Peyer's patch (tissue), 4 donors: ENCODE data around the gene RAB37. TPM values are rescaled to one million over a fixed set of nuclear protein-coding genes. Genes with fewer than 3 reads are reported as not detected.

Source experiments
- DNase-seq, 3 donors: peaks; one replicate each; pipeline ENCODE4 v3.0.0-alpha.2; 2017 to 2019
- H3K27ac ChIP-seq, 4 donors: fragments of 200-600 bp; sonication (generic); one replicate each; pipeline ENCODE4 v1.5.1; 2016 to 2019
- H3K27me3 ChIP-seq, 2 donors: fragments of 200-600 bp; sonication (generic); one replicate each; pipeline ENCODE4 v1.5.1; 2019
- H3K36me3 ChIP-seq, 3 donors: fragments of 200-600 bp; sonication (generic); one replicate each; pipeline ENCODE4 v1.5.1; 2016 to 2019
- H3K4me1 ChIP-seq, 4 donors: fragments of 200-600 bp; sonication (generic); one replicate each; pipeline ENCODE4 v1.5.1; 2016 to 2019
- H3K4me3 ChIP-seq, 4 donors: fragments of 200-600 bp; sonication (generic); 1 replicate in 3 of 4; 2 replicates in 1 of 4; pipeline ENCODE4 v1.5.1; 2016 to 2019; ENCODE audit warnings: mild to moderate bottlenecking in 1 of 4
- H3K9me3 ChIP-seq, 4 donors: fragments of 200-600 bp; sonication (generic); one replicate each; pipeline ENCODE4 v1.5.1; 2016 to 2019; ENCODE audit warnings: mild to moderate bottlenecking in 1 of 4
- POLR2A ChIP-seq, 2 donors: fragments of 450-650 bp; IDR thresholded peaks; one replicate each; pipeline ENCODE4 v1.5.1; 2017; ENCODE audit warnings: antibody characterized with exemption in 2 of 2, mild to moderate bottlenecking in 2 of 2, moderate library complexity in 2 of 2
- total RNA-seq, 4 donors: library from RNA; depleted of rRNA; stranded (reverse); fragments of >200 nt; gene quantifications; one replicate each; pipeline ENCODE4 v1.1.0, GENCODE V29; 2016
- TF ChIP-seq, protein P1 (sequence below), 6 experiments: fragments of 450-650 bp in 4 of 6; fragments of 200-600 bp in 2 of 6; sonication (generic) in 1 of 6; IDR thresholded peaks; one replicate each; pipeline ENCODE4 v1.5.1; 2017 to 2019; ENCODE audit warnings: antibody characterized with exemption in 6 of 6, mild to moderate bottlenecking in 3 of 6, moderate library complexity in 1 of 6

RAB37 gene
- total RNA-seq, 4 donors from 2014 or later = 1.1 to 35.5 (median 4.4) TPM

DNA sequence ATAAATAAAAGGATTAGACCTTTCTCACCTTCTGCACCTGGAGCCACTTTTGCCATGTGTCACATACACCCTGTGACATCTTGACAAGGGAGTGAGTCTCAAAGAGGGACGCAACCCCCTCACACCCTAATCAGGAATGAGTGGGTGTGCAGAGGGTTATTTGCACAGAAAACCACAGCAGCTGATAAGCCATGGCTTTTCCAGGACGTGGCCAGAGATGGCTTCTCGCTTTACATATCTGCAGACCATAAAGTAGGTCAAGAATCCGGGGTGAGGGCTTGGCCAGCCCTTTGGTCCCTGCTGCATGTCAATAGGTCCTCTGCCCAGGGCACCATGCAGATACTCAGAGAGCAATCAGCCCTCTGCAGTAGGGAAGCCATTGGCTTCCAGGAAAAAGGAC lies 21.9 kb upstream of the RAB37 start:
- no peak overlapping the region for H3K4me3 ChIP-seq
- no peak for DNase-seq
- TF ChIP-seq, protein P1, sequence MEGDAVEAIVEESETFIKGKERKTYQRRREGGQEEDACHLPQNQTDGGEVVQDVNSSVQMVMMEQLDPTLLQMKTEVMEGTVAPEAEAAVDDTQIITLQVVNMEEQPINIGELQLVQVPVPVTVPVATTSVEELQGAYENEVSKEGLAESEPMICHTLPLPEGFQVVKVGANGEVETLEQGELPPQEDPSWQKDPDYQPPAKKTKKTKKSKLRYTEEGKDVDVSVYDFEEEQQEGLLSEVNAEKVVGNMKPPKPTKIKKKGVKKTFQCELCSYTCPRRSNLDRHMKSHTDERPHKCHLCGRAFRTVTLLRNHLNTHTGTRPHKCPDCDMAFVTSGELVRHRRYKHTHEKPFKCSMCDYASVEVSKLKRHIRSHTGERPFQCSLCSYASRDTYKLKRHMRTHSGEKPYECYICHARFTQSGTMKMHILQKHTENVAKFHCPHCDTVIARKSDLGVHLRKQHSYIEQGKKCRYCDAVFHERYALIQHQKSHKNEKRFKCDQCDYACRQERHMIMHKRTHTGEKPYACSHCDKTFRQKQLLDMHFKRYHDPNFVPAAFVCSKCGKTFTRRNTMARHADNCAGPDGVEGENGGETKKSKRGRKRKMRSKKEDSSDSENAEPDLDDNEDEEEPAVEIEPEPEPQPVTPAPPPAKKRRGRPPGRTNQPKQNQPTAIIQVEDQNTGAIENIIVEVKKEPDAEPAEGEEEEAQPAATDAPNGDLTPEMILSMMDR (IDR thresholded peaks at IDR 0.05) = no peak
- no peaks in the 10 kb centered on the region for H3K9me3 ChIP-seq
- no peak overlapping the region for H3K27ac ChIP-seq
- H3K36me3 ChIP-seq = no peaks in the 10 kb centered on the region
- H3K27me3 ChIP-seq = no peaks in the 10 kb centered on the region
- H3K4me1 ChIP-seq = peaks cover 0 to 6% (median 0%) of the 10 kb centered on the region in 4 donors

DNA sequence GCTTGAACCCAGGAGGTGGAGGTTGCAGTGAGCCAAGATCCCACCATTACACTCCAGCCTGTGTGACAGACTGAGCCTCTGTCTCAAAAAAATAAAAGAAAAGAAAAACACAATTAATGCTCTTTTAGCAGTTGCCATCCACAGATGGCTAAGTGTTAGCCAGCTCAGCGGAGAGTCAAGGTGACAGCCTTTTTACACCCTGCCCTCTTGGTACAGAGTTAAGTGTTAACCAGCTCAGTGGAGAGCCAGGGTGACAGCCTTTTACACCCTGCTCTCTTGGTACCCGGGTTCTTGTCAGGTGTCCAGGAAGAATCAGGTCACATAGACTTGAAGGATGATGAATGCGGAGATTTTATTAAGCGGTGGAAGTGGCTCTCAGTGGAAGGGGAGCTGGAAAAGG lies 16.6 kb upstream of the RAB37 start:
- peaks cover 0 to 2% (median 0%) of the 10 kb centered on the region in 4 donors for H3K4me1 ChIP-seq
- H3K27me3 ChIP-seq = no peaks in the 10 kb centered on the region
- H3K4me3 ChIP-seq = no peak overlapping the region
- no peak overlapping the region for H3K27ac ChIP-seq
- DNase-seq = no peak
- H3K9me3 ChIP-seq = no peaks in the 10 kb centered on the region
- no peaks in the 10 kb centered on the region for H3K36me3 ChIP-seq
- TF ChIP-seq, protein P1 (IDR thresholded peaks at IDR 0.05) = no peak
- no peak for TF ChIP-seq POLR2A (IDR thresholded peaks at IDR 0.05)

DNA sequence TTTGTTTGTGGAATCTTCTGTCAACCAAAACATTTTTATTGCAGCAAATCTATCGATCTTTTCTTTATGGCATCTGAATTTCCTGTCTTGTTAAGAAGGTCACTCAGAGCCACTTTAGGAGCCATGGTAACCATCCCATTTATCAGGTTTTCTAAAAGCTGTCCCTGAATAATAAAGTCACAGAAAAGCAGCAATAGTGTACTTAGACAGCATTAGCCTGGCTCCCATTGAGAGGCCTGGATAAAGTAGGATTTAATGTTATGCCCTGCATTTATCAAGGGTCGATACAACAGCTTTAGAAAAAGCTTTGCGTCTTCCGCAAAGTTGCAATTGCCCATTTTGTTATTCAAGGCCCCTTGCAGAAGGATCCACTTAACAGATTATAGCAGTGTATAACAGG lies 14.3 kb upstream of the RAB37 start:
- no peak overlapping the region for H3K4me3 ChIP-seq
- no peaks in the 10 kb centered on the region for H3K36me3 ChIP-seq
- DNase-seq = no peak
- H3K27me3 ChIP-seq = no peaks in the 10 kb centered on the region
- TF ChIP-seq, protein P1 (IDR thresholded peaks at IDR 0.05) = no peak
- TF ChIP-seq POLR2A (IDR thresholded peaks at IDR 0.05) = no peak
- H3K27ac ChIP-seq = no peak overlapping the region
- no peaks in the 10 kb centered on the region for H3K9me3 ChIP-seq
- H3K4me1 ChIP-seq = no peaks in the 10 kb centered on the region

DNA sequence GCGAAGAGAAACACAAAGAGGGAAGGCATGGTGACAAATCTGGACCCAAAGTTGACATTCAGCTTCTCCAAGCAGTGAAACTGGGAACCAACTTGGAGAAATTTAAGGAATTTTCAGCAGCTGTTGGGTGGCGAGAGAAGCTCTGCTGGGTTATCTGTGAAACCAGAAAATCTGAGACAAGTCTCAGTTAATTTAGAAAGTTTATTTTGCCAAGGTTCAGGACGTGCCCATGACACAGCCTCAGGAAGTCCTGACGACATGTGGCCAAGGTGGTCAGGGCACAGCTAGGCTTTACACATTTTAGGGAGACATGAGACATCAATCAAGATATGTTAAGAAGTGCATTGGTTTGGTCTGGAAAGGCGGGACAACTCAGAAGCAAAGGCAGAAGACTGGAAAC lies 13.2 kb upstream of the RAB37 start:
- Histone ChIP-seq H3K4me1 (no peaks in the 10 kb centered on the region), H3K27ac (no peak overlapping the region), H3K9me3 (no peaks in the 10 kb centered on the region), H3K27me3 (no peaks in the 10 kb centered on the region), H3K36me3 (no peaks in the 10 kb centered on the region), H3K4me3 (no peak overlapping the region)
- no peak for TF ChIP-seq POLR2A (IDR thresholded peaks at IDR 0.05)
- TF ChIP-seq, protein P1 (IDR thresholded peaks at IDR 0.05) = no peak
- DNase-seq = no peak

DNA sequence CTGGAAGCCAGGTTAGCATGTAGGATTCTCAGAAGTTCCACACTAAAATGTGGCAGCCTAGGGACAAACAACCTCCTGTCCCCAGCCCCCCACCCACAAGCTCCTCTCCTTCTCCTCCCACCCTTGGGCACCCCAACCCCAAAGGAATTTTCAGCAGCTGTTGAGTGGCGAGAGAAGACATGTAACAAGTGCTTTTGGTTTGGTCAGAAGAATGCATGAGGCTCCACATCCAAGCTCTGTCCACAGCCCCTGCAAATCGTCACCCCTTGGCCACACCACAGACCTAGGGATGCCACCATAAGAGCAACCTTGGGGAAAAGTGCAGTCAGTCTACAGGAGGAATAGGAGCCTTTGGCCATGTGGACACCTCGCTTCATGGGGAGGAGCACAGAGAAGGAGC lies 11.9 kb upstream of the RAB37 start:
- Histone ChIP-seq H3K27ac (no peak overlapping the region), H3K36me3 (no peaks in the 10 kb centered on the region), H3K4me3 (no peak overlapping the region), H3K9me3 (no peaks in the 10 kb centered on the region), H3K4me1 (no peaks in the 10 kb centered on the region), H3K27me3 (no peaks in the 10 kb centered on the region)
- no peak for DNase-seq
- no peak for TF ChIP-seq POLR2A (IDR thresholded peaks at IDR 0.05)
- TF ChIP-seq, protein P1 (IDR thresholded peaks at IDR 0.05) = no peak

DNA sequence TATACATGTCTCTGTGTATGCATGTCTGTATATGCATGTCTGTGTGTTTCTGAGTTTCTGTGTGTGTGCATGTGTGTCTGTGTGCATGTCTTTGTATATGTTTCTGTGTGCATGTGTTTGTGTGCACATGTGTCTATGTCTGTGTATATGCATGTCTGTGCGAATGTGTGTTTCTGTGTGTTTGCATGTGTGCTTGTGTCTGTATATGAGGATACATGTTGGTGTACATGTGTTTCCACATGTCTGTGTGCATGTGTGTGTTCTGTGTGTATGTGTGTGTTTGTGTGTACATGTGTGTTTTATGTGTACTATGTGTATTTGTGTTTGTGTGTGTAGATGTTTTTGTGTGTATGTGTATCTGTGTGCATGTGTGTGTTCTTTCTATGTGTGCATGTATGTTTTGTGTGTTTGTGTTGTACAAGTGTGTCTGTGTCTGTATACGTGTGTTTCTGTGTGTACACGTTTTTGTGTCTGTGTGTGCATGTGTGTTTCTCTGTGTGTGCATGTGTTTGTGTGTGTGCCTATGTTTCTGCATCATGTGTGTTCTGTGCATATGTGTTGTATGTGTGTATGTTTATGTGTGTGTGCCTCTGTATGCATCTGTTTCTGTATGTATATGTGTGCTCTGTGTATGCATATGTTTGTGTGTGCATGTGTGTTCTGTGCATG lies 8.9 kb upstream of the RAB37 start:
- H3K4me1 ChIP-seq = peaks cover 0 to 7% (median 3%) of the 10 kb centered on the region in 4 donors
- H3K9me3 ChIP-seq = no peaks in the 10 kb centered on the region
- no peaks in the 10 kb centered on the region for H3K36me3 ChIP-seq
- no peak overlapping the region for H3K27ac ChIP-seq
- H3K27me3 ChIP-seq = no peaks in the 10 kb centered on the region
- TF ChIP-seq POLR2A (IDR thresholded peaks at IDR 0.05) = no peak
- TF ChIP-seq, protein P1 (IDR thresholded peaks at IDR 0.05) = no peak
- DNase-seq = no peak
- no peak overlapping the region for H3K4me3 ChIP-seq
